ENCODE measurements around the gene FMO1.

- TF ChIP-seq POLR2A (IDR thresholded peaks at IDR 0.05) (no peak), CTCF (IDR thresholded peaks at IDR 0.05) (no peak)
Observed at GRCh38 chr1:171263901-171264300, 15.6 kb downstream of the FMO1 start.
